Neural cell (in vitro differentiated cells): Measurements from ENCODE around the gene IMMP2L. TPM values are rescaled to one million over a fixed set of nuclear protein-coding genes. Genes with fewer than 3 reads are reported as not detected.

Source experiments
- H2AFZ ChIP-seq: fragments of 200-600, 300-800 bp; sonication (generic), shearing (Covaris generic); 2 replicates; pipeline ENCODE4 v1.6.0; 2014; ENCODE audit warnings: low read depth, mild to moderate bottlenecking, antibody characterized with exemption, low read length, moderate library complexity
- H3F3A ChIP-seq: fragments of 200-600 bp; shearing (Covaris generic); 2 replicates; pipeline ENCODE4 v1.6.1; 2016; ENCODE audit warnings: mild to moderate bottlenecking, moderate library complexity, mixed read lengths, antibody characterized with exemption, low read length; ENCODE audit not compliant: insufficient read depth, poor library complexity, severe bottlenecking
- H3K27ac ChIP-seq: fragments of 200-600, 300-800 bp; sonication (generic), shearing (Covaris generic); 2 replicates; pipeline ENCODE4 v1.5.1; 2014; ENCODE audit warnings: mild to moderate bottlenecking, low read length, moderate library complexity
- H3K27me3 ChIP-seq: fragments of 300-800, 200-600 bp; sonication (generic), shearing (Covaris generic); 2 replicates; pipeline ENCODE4 v1.6.0; 2014; ENCODE audit warnings: mild to moderate bottlenecking, low read depth, low read length, moderate library complexity; ENCODE audit not compliant: insufficient read depth
- H3K36me3 ChIP-seq: fragments of 300-800, 200-600 bp; sonication (generic), shearing (Covaris generic); 2 replicates; pipeline ENCODE4 v1.5.1; 2014; ENCODE audit warnings: mild to moderate bottlenecking, antibody characterized with exemption, low read length, moderate library complexity; ENCODE audit not compliant: insufficient read depth
- H3K4me2 ChIP-seq: fragments of 300-800, 200-600 bp; sonication (generic), shearing (Covaris generic); 2 replicates; pipeline ENCODE4 v1.6.0; 2014; ENCODE audit warnings: mild to moderate bottlenecking, low read length
- H3K4me3 ChIP-seq: fragments of 300-800, 200-600 bp; sonication (generic), shearing (Covaris generic); 2 replicates; pipeline ENCODE4 v1.5.1; 2014; ENCODE audit warnings: mild to moderate bottlenecking, low read length, moderate library complexity
- H3K79me2 ChIP-seq: fragments of 200-600 bp; shearing (Covaris generic); replicated peaks from 2 replicates; pipeline ENCODE4 v1.6.0; 2014; ENCODE audit warnings: mild to moderate bottlenecking, low read length, moderate library complexity; ENCODE audit not compliant: insufficient read depth
- H3K9ac ChIP-seq: fragments of 300-800, 200-600 bp; sonication (generic), shearing (Covaris generic); 2 replicates; pipeline ENCODE4 v1.6.1; 2016; ENCODE audit warnings: mild to moderate bottlenecking, low read length, mixed read lengths
- H3K9me2 ChIP-seq: fragments of 200-600 bp; shearing (Covaris generic); 2 replicates; pipeline ENCODE4 v1.6.1; 2016; ENCODE audit warnings: mild to moderate bottlenecking, low read length, mixed read lengths; ENCODE audit not compliant: insufficient read depth
- H3K9me3 ChIP-seq: fragments of 200-600, 300-800 bp; sonication (generic), shearing (Covaris generic); 2 replicates; pipeline ENCODE4 v1.6.1; 2016; ENCODE audit warnings: mild to moderate bottlenecking, mixed run types, low read length, moderate library complexity, mixed read lengths
- H4K20me1 ChIP-seq: fragments of 200-600 bp; shearing (Covaris generic); 2 replicates; pipeline ENCODE4 v1.6.1; 2016; ENCODE audit warnings: mild to moderate bottlenecking, mixed run types; ENCODE audit not compliant: insufficient read depth
- CTCF ChIP-seq: fragments of 450-650 bp; IDR thresholded peaks from 2 replicates; pipeline ENCODE4 v1.5.1; 2014; ENCODE audit warnings: antibody characterized with exemption, mild to moderate bottlenecking, moderate library complexity; ENCODE audit not compliant: poor library complexity, severe bottlenecking
- EP300 ChIP-seq: fragments of 450-650 bp; conservative IDR thresholded peaks from 2 replicates; pipeline ENCODE4 v1.6.1; 2014; ENCODE audit warnings: antibody characterized with exemption, mild to moderate bottlenecking, moderate library complexity; ENCODE audit not compliant: poor library complexity, severe bottlenecking
- EZH2 ChIP-seq: fragments of 200-600, 300-800 bp; shearing (Covaris generic), sonication (generic); IDR thresholded peaks from 2 replicates; pipeline ENCODE4 v1.6.1; 2014; ENCODE audit warnings: antibody characterized with exemption, low read length, borderline replicate concordance, mild to moderate bottlenecking; ENCODE audit not compliant: insufficient read depth, poor library complexity, severe bottlenecking
- MXI1 ChIP-seq: fragments of 450-650 bp; conservative IDR thresholded peaks from 2 replicates; pipeline ENCODE4 v1.6.1; 2014; ENCODE audit warnings: antibody characterized with exemption, mild to moderate bottlenecking; ENCODE audit not compliant: poor library complexity, severe bottlenecking
- POLR2AphosphoS5 ChIP-seq: IDR thresholded peaks from 2 replicates; pipeline ENCODE4 v1.6.1; 2012
- RAD21 ChIP-seq: fragments of 450-650 bp; conservative IDR thresholded peaks from 2 replicates; pipeline ENCODE4 v1.6.1; 2014; ENCODE audit warnings: antibody characterized with exemption, mild to moderate bottlenecking, moderate library complexity
- REST ChIP-seq: IDR thresholded peaks from 2 replicates; pipeline ENCODE4 v1.6.1; 2012; ENCODE audit warnings: borderline replicate concordance
- SMC3 ChIP-seq: fragments of 450-650 bp; conservative IDR thresholded peaks from 2 replicates; pipeline ENCODE4 v1.6.1; 2014; ENCODE audit warnings: antibody characterized with exemption, mild to moderate bottlenecking, moderate library complexity; ENCODE audit not compliant: poor library complexity
- TAF1 ChIP-seq: IDR thresholded peaks from 2 replicates; pipeline ENCODE4 v1.6.1; 2012; ENCODE audit warnings: low read depth
- polyA plus RNA-seq: library from polyadenylated mRNA; depleted of rRNA; stranded (reverse); fragments of >200 nt; gene quantifications from 2 replicates; pipeline ENCODE4 v1.2.3, GENCODE V29; 2014

Gene IMMP2L
- polyA plus RNA-seq, 1 donor from 2014 or later, result 9.7 TPM

- Histone ChIP-seq H3K9ac (no peak overlapping the region), H2AFZ (no peak overlapping the region), H3K79me2 (no peaks in the 10 kb centered on the region), H3K9me3 (no peaks in the 10 kb centered on the region), H4K20me1 (no peaks in the 10 kb centered on the region), H3F3A (no peaks in the 10 kb centered on the region), H3K9me2 (no peaks in the 10 kb centered on the region), H3K4me3 (no peak overlapping the region), H3K4me2 (no peak overlapping the region), H3K27ac (no peak overlapping the region), H3K27me3 (no peaks in the 10 kb centered on the region), H3K36me3 (no peaks in the 10 kb centered on the region)
- TF ChIP-seq MXI1, result no peak
- TF ChIP-seq SMC3, result no peak
- no peak for TF ChIP-seq RAD21
- no peak for TF ChIP-seq CTCF
- TF ChIP-seq REST, result no peak
- TF ChIP-seq TAF1, result no peak
- no peak for TF ChIP-seq EZH2
- no peak for TF ChIP-seq POLR2AphosphoS5
- TF ChIP-seq EP300, result no peak
These were observed 16.5 kb upstream of the IMMP2L start for GRCh38 chr7:111578754-111579153.

GRCh38 chr7:111571720-111572119 is 9.4 kb upstream of the IMMP2L start:
- Histone ChIP-seq H3K79me2 (no peaks in the 10 kb centered on the region), H2AFZ (no peak overlapping the region), H3F3A (no peaks in the 10 kb centered on the region), H3K27ac (no peak overlapping the region), H3K9me3 (no peaks in the 10 kb centered on the region), H3K4me3 (no peak overlapping the region), H3K9me2 (no peaks in the 10 kb centered on the region), H4K20me1 (no peaks in the 10 kb centered on the region), H3K4me2 (no peak overlapping the region), H3K36me3 (no peaks in the 10 kb centered on the region), H3K9ac (no peak overlapping the region), H3K27me3 (no peaks in the 10 kb centered on the region)
- TF ChIP-seq SMC3 (no peak), RAD21 (no peak), MXI1 (no peak), EZH2 (no peak), REST (no peak), CTCF (no peak), EP300 (no peak), TAF1 (no peak), POLR2AphosphoS5 (no peak)
